OCI-LY7 (cell line): ENCODE measurements around the gene KAZN.

Experiments used
- CTCF ChIP-seq: fragments of 200-600 bp; sonication (generic); conservative IDR thresholded peaks from 2 replicates; pipeline ENCODE4 v1.5.1; 2014; ENCODE audit warnings: mild to moderate bottlenecking, antibody characterized with exemption, low read length, moderate library complexity, mixed read lengths
- EZH2phosphoT487 ChIP-seq: fragments of 200-600 bp; sonication (generic); IDR thresholded peaks from 2 replicates; pipeline ENCODE4 v1.6.1; 2018; ENCODE audit warnings: low read depth, borderline replicate concordance, mild to moderate bottlenecking, mixed run types, antibody characterized with exemption, low read length, moderate library complexity, mixed read lengths

- no peak for TF ChIP-seq CTCF
- TF ChIP-seq EZH2phosphoT487: no peak
Measured at GRCh38 chr1:15094056-15094455, 495.6 kb downstream of the KAZN start.
